GM18861 (cell line): ENCODE measurements around the gene CLECL1.
"Not testable (repeated sequence)": the region's sequence is repeated elsewhere in the genome, so short reads cannot be mapped to it uniquely, and the experiment has no call there.

Experiments
- ATAC-seq: cut with Tn5 transposase; IDR thresholded peaks from one replicate; pipeline ENCODE4 v1.9.1; 2021; ENCODE audit not compliant: unreplicated experiment

The CLECL1 gene

DNA sequence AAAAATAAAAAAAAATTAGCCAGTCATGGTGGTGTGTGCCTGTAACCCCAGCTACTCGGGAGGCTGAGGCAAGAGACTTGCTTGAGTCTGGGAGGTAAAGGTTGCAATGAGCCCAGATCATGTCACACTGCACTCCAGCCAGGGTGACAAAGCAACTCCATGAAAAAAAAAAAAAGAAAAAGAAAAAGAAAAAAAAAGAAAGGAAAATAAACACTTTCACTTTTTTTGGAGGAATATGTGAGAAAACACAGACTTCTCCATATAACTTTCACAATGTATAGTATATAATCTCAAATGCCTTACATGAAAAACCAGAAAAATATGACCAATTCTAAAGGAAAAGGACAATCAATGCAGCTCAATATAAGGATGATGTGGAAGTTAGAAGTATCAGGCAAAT is 8.9 kb downstream of the CLECL1 start:
- no peak for ATAC-seq

- peak; percentile 45 for ATAC-seq
Observed at GRCh38 chr12:9721394-9722092, 11.4 kb downstream of the CLECL1 start.

- no peak for ATAC-seq
Observed at GRCh38 chr12:9719790-9720189, 13.1 kb downstream of the CLECL1 start.

GRCh38 chr12:9718968-9719367 is 13.9 kb downstream of the CLECL1 start:
- ATAC-seq = no peak

- peak; percentile 28 for ATAC-seq
Observed at GRCh38 chr12:9717070-9717925, 15.6 kb downstream of the CLECL1 start.

DNA sequence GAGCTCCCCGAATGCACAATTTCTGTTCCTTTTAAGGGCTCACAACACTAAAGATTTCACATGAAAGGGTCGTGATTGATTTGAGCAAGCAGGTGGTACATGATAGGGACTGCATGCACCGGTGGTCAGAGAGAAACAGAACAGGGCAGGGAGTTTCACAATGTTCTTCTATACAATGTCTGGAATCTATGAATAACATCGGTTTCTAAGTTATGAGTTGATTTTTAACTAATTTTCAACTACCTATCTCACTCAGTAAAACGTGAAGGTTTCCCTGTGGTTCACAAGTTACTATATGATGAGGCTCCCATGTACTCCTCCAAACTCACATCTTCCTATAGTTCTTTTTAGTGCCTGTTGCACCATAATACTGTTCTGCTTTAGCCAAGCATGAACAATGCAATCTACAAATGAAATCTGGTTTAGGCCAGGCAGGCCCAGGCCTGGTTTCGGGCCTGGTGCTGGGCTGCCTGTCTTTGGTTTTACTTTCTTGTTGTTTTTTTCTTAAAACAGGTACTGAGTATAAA is 19.8 kb downstream of the CLECL1 start:
- peak; percentile 70 for ATAC-seq

DNA sequence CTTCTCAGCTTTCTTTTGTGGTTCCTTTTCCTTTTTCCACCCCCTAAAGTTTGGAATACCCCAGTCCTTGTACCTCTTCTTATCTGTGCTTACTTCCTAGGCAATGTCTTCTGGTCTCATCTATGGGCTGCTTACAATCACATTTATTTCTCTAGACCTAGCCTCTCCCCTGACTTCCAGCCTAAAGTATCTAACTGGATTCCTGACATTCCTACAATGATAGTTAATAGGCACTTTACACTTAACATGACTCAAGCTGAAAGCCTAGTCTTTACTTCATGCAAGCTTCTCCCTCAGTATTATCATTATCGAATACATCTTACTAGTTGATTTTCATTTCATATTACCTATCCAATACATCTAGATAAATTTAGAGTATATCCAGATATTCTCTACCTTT is 21.2 kb downstream of the CLECL1 start:
- no peak for ATAC-seq

- ATAC-seq = no peak
Observed at GRCh38 chr12:9710584-9711375, 22.1 kb downstream of the CLECL1 start.

GRCh38 chr12:9708853-9709252 is 24.0 kb downstream of the CLECL1 start:
- ATAC-seq = no peak

GRCh38 chr12:9707864-9708808 is 24.8 kb downstream of the CLECL1 start:
- ATAC-seq = no peak

DNA sequence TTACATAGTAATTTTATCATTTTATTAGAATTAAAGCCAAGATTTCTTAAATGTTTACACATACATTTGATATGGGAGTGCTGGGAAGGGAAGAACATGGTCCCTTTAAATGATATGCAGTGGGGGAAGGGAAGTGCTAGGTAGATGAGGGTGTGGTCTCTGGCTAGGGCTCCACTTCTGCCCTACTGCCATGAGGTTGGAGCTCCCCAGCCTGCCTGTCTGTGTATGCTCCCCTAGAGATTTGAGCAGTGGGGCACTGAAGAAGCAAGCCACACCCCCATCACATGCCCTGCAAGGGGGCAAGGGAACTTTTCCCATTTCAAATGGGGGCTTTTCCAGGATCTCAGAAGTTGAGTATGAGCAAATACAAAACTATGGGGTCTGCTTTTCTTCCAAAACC is 25.5 kb downstream of the CLECL1 start:
- no peak for ATAC-seq

DNA sequence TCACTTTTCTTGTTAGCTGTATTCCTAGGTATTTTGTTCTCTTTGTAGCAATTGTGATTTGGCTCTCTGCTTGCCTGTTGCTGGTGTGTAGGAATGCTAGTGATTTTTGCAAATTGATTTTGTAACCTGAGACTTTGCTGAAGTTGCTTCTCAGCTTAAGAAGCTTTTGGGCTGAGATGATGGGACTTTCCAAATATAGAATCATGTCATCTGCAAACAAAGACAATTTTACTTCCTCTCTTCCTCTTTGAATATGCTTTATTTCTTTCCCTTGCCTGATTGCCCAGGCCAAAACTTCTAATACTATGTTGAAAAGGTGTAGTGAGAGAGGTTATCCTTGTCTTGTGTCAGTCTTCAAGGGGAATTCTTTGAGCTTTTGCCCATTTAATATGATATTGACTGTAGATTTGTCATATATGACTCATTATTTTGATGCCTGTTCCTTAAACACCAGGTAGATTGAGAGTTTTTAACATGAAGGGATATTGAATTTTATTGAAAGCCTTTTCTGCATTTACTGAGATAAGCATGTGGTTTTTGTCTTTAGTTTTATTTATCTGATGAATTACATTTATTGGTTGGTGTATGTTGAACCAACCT is 26.7 kb downstream of the CLECL1 start:
- no peak for ATAC-seq

DNA sequence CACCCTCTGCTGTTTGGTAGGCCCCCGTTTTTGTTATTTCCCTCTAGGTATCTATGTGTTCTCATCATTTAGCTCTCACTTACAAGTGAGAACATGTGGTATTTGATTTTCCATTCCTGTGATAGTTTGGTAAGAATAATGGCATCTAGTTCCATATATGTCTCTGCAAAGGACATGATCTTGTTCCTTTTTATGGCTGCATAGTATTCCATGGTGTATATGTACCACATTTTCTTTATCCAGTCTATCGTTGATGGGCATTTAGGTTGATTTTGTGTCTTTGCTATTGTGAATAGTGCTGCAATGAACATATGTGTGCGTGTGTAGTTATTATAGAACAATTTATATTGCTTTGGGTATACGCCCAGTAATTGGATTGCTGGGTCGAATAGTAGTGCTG is 28.3 kb downstream of the CLECL1 start:
- not testable (repeated sequence) for ATAC-seq

DNA sequence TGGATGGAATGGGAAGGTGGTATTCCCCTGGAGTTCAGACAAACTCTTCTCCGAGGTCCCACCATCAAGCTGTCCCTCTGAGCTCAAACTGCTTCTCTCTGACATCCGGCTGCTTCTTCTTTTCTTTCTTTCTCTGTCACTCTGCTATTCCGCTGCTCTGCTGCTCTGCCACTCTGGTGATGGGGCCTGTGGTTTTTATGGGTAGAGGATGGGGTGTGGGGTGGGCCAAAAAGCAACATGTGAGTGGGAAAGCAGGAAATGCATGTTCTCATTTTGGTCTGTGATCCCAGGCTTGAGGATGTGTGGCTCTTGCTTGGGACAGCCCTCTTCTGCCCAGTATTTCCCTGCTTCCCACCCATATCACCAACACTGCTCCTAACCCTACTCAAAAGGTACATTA is 30.6 kb downstream of the CLECL1 start:
- no peak for ATAC-seq

- no peak for ATAC-seq
Observed at GRCh38 chr12:9701380-9702154, 31.3 kb downstream of the CLECL1 start.

DNA sequence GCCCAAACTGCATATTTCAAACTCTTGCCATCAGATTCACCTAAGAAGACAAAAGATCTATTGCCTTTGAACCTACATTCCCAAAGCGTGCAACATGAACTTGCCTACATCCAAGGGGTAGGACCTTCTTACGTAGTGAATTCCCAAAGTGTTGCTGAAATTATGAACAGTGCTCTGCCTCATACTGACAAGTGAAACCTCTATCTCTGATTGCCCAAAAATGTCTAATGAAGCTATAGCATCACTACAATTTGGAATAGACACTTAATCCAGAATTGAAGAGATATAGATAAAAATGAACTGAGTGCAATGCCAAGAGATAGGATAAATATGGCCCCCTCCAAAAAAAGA is 32.3 kb downstream of the CLECL1 start:
- no peak for ATAC-seq

DNA sequence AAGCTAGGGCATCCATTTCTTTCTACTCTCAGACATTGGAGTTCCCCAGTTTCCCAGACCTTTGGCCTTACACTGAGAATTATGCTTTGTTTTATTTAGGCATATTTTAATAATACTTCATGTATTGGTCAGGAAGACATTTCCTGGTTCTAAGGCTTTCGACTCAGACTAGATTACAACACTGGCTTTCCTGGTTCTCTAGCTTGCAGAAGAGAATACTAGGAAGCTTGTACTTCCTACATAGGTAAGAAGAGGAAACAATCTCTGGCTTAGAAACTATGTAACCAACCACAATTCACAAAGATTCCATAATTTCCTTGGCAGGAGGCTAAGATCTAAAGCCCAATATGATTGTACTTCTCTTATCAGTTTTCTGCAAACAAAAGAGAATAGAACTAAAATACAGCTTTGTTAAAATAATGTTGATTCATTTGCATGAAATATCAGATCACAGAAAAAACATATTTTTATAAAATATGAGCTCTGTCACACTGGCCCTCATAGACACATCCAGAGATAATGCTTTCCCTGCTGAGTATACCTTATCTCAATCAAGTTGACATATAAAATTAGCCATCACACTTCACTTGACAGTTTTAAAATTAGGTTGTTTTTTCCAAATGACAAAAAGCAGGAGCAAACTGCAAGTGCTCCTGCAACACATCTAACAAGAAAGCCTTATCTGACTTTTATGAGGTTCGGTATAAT is 32.8 kb downstream of the CLECL1 start:
- ATAC-seq = no peak

- no peak for ATAC-seq
Observed at GRCh38 chr12:9699269-9699897, 33.5 kb downstream of the CLECL1 start.
